Activated T-cell treated with anti-CD3 and anti-CD28 coated beads for 48 hours (primary cell): ENCODE measurements around the gene PUM1.
"Not testable (repeated sequence)": the region's sequence is repeated elsewhere in the genome, so short reads cannot be mapped to it uniquely, and the experiment has no call there.

Experiments
- DNase-seq: peaks from one replicate; pipeline ENCODE4 v3.0.0-alpha.2; 2020; ENCODE audit warnings: low read depth

The PUM1 gene

GRCh38 chr1:31062867-31063380 lies 2.6 kb downstream of the PUM1 start:
- DNase-seq, result no peak

GRCh38 chr1:31062162-31062866 lies 3.2 kb downstream of the PUM1 start:
- not testable (repeated sequence) for DNase-seq

- no peak for DNase-seq
Measured at GRCh38 chr1:31058012-31058411, 7.5 kb downstream of the PUM1 start.

GRCh38 chr1:31055953-31056352 lies 9.6 kb downstream of the PUM1 start:
- no peak for DNase-seq

- DNase-seq, result no peak
Measured at GRCh38 chr1:31055501-31055900, 10.0 kb downstream of the PUM1 start.

GRCh38 chr1:31054958-31055481 lies 10.5 kb downstream of the PUM1 start:
- no peak for DNase-seq

- no peak for DNase-seq
Measured at GRCh38 chr1:31054349-31054748, 11.2 kb downstream of the PUM1 start.

- DNase-seq, result not testable (repeated sequence)
Measured at GRCh38 chr1:31052613-31053012, 12.9 kb downstream of the PUM1 start.

GRCh38 chr1:31051611-31052010 lies 13.9 kb downstream of the PUM1 start:
- DNase-seq, result no peak

GRCh38 chr1:31047507-31047906 lies 18.0 kb downstream of the PUM1 start:
- not testable (repeated sequence) for DNase-seq

- no peak for DNase-seq
Measured at GRCh38 chr1:31043631-31044030, 21.9 kb downstream of the PUM1 start.

GRCh38 chr1:31042656-31043055 lies 22.9 kb downstream of the PUM1 start:
- DNase-seq, result no peak

- no peak for DNase-seq
Measured at GRCh38 chr1:31041529-31041928, 24.0 kb downstream of the PUM1 start.

- no peak for DNase-seq
Measured at GRCh38 chr1:31040038-31040437, 25.5 kb downstream of the PUM1 start.

GRCh38 chr1:31038935-31039334 lies 26.6 kb downstream of the PUM1 start:
- not testable (repeated sequence) for DNase-seq

- no peak for DNase-seq
Measured at GRCh38 chr1:31038360-31038759, 27.2 kb downstream of the PUM1 start.

GRCh38 chr1:31036749-31037500 lies 28.6 kb downstream of the PUM1 start:
- DNase-seq, result no peak

GRCh38 chr1:31033598-31033997 lies 31.9 kb downstream of the PUM1 start:
- DNase-seq, result no peak

GRCh38 chr1:31032266-31032665 lies 33.3 kb downstream of the PUM1 start:
- no peak for DNase-seq

- DNase-seq, result no peak
Measured at GRCh38 chr1:31031330-31032143, 34.0 kb downstream of the PUM1 start.

GRCh38 chr1:31029026-31029425 lies 36.5 kb downstream of the PUM1 start:
- no peak for DNase-seq
